Neuronal stem cell (in vitro differentiated cells): ENCODE results near the gene ATAD5.

Experiments used
- DNase-seq: peaks from one replicate; pipeline ENCODE4 v3.0.0-alpha.2; 2013; ENCODE audit warnings: low spot score
- H2AFZ ChIP-seq: one replicate; pipeline ENCODE4 v1.6.1; 2013; ENCODE audit warnings: mild to moderate bottlenecking, low read length, inconsistent platforms
- H2AK5ac ChIP-seq: 2 replicates; pipeline ENCODE4 v1.6.1; 2013; ENCODE audit warnings: low read depth, mild to moderate bottlenecking, inconsistent platforms, low read length, moderate library complexity, mixed read lengths
- H2BK120ac ChIP-seq: 2 replicates; pipeline ENCODE4 v1.6.1; 2013; ENCODE audit warnings: low read depth, mild to moderate bottlenecking, inconsistent platforms, low read length, moderate library complexity, mixed read lengths
- H2BK12ac ChIP-seq: one replicate; pipeline ENCODE4 v1.6.1; 2013; ENCODE audit warnings: low read length, inconsistent platforms
- H2BK15ac ChIP-seq: 2 replicates; pipeline ENCODE4 v1.6.1; 2013; ENCODE audit warnings: mild to moderate bottlenecking, low read length, inconsistent platforms, mixed read lengths
- H2BK5ac ChIP-seq: one replicate; pipeline ENCODE4 v1.6.1; 2013; ENCODE audit warnings: inconsistent platforms, mild to moderate bottlenecking, low read length, moderate library complexity
- H3K14ac ChIP-seq: one replicate; pipeline ENCODE4 v1.6.1; 2013; ENCODE audit warnings: low read length, inconsistent platforms
- H3K18ac ChIP-seq: 2 replicates; pipeline ENCODE4 v1.6.1; 2013; ENCODE audit warnings: low read length, inconsistent platforms
- H3K23ac ChIP-seq: 2 replicates; pipeline ENCODE4 v1.6.1; 2013; ENCODE audit warnings: low read depth, mild to moderate bottlenecking, mixed read lengths, low read length, inconsistent platforms; ENCODE audit not compliant: poor library complexity
- H3K27ac ChIP-seq: replicated peaks from 3 replicates; pipeline ENCODE4 v1.5.1; 2013; ENCODE audit warnings: low read length, inconsistent platforms
- H3K27me3 ChIP-seq, 3 experiments: 2 replicates each; pipeline ENCODE4 v1.6.1; 2013; ENCODE audit warnings: low read length in 3 of 3, mild to moderate bottlenecking in 2 of 3, inconsistent platforms in 1 of 3, low read depth in 1 of 3, mixed read lengths in 1 of 3, moderate library complexity in 1 of 3; ENCODE audit not compliant: control insufficient read depth in 3 of 3, insufficient read depth in 3 of 3
- H3K36me3 ChIP-seq, 2 donors: replicated peaks in 1 of 2; 2 replicates each; pipeline ENCODE4 v1.6.1; 2013; ENCODE audit warnings: low read length in 2 of 2; ENCODE audit not compliant: control insufficient read depth in 2 of 2, insufficient read depth in 2 of 2
- H3K4ac ChIP-seq: 2 replicates; pipeline ENCODE4 v1.6.1; 2013; ENCODE audit warnings: inconsistent platforms, mild to moderate bottlenecking, low read length, moderate library complexity
- H3K4me1 ChIP-seq, 2 donors: 1 replicate in 1 of 2; 2 replicates in 1 of 2; pipeline ENCODE4 v1.6.1; 2013; ENCODE audit warnings: low read length in 2 of 2, low read depth in 1 of 2; ENCODE audit not compliant: control insufficient read depth in 2 of 2, insufficient read depth in 1 of 2
- H3K4me2 ChIP-seq: one replicate; pipeline ENCODE4 v1.6.1; 2013; ENCODE audit warnings: mild to moderate bottlenecking, low read length, inconsistent platforms; ENCODE audit not compliant: insufficient read depth, poor library complexity, severe bottlenecking
- H3K4me3 ChIP-seq, 2 donors: 2 replicates each; pipeline ENCODE4 v1.5.1; 2013; ENCODE audit warnings: low read length in 2 of 2, mild to moderate bottlenecking in 2 of 2, inconsistent platforms in 1 of 2, moderate library complexity in 1 of 2
- H3K79me1 ChIP-seq: one replicate; pipeline ENCODE4 v1.6.1; 2013; ENCODE audit warnings: low read depth, mild to moderate bottlenecking, inconsistent platforms, low read length, moderate library complexity
- H3K9ac ChIP-seq: one replicate; pipeline ENCODE4 v1.6.1; 2013; ENCODE audit warnings: mild to moderate bottlenecking, low read depth, low read length, inconsistent platforms; ENCODE audit not compliant: poor library complexity
- H3K9me3 ChIP-seq, 2 donors: replicated peaks in 1 of 2; 2 replicates each; pipeline versions ENCODE3 to v1.6.1; 2013; ENCODE audit warnings: low read length in 2 of 2, mild to moderate bottlenecking in 2 of 2, inconsistent platforms in 1 of 2, low read depth in 1 of 2, mixed read lengths in 1 of 2, moderate library complexity in 1 of 2; ENCODE audit not compliant: control insufficient read depth in 2 of 2, insufficient read depth in 1 of 2
- H4K8ac ChIP-seq: one replicate; pipeline ENCODE4 v1.6.1; 2013; ENCODE audit warnings: low read depth, mild to moderate bottlenecking, inconsistent platforms, low read length, moderate library complexity
- H4K91ac ChIP-seq: one replicate; pipeline ENCODE4 v1.6.1; 2013; ENCODE audit warnings: low read length, low read depth, mild to moderate bottlenecking, inconsistent platforms; ENCODE audit not compliant: poor library complexity
- WGBS, 2 donors: extraction: QIAGEN DNeasy Blood & Tissue Kit; methylation state at CpG; one replicate each; pipeline ENCODE4 v1.1.7; 2013; ENCODE audit warnings: missing lambda C conversion rate in 2 of 2, mixed read lengths in 1 of 2; ENCODE audit not compliant: insufficient read length in 2 of 2, insufficient replicate concordance in 1 of 2; ENCODE audit errors: extremely low coverage in 2 of 2; 5-methylcytosine and 5-hydroxymethylcytosine counted together

ATAD5 gene

GRCh38 chr17:30848021-30848420 is 16.3 kb downstream of the ATAD5 start:
- Histone ChIP-seq H2BK15ac (no peak overlapping the region), H3K23ac (no peak overlapping the region), H3K14ac (no peak overlapping the region), H2BK120ac (no peak overlapping the region), H4K91ac (no peak overlapping the region), H3K27me3 (no peaks in the 10 kb centered on the region), H3K4me3 (no peak overlapping the region), H3K27ac (no peak overlapping the region), H3K79me1 (no peaks in the 10 kb centered on the region), H3K4me1 (no peaks in the 10 kb centered on the region), H3K9ac (no peak overlapping the region), H3K18ac (no peak overlapping the region), H3K9me3 (no peaks in the 10 kb centered on the region), H3K4me2 (no peak overlapping the region), H3K36me3 (peaks cover 7 to 84% of the 10 kb centered on the region in 2 donors), H2AK5ac (no peak overlapping the region), H4K8ac (no peak overlapping the region), H3K4ac (no peak overlapping the region), H2BK5ac (no peak overlapping the region), H2BK12ac (no peak overlapping the region), H2AFZ (no peak overlapping the region)
- WGBS, 2 donors: no CpG with 5 or more reads among the region's 6 CpGs
- no peak for DNase-seq

- H3K4me3 ChIP-seq: no peak overlapping the region
- no CpG with 5 or more reads among the region's 3 CpGs for WGBS, 2 donors
- H4K91ac ChIP-seq: no peak overlapping the region
These were observed 22.4 kb downstream of the ATAD5 start for GRCh38 chr17:30854146-30854545.

GRCh38 chr17:30858556-30859250 is 26.9 kb downstream of the ATAD5 start:
- Histone ChIP-seq H2BK12ac (no peak overlapping the region), H3K27me3 (no peaks in the 10 kb centered on the region), H3K23ac (no peak overlapping the region), H2AK5ac (no peak overlapping the region), H3K36me3 (peaks cover 15 to 94% of the 10 kb centered on the region in 2 donors), H3K18ac (no peak overlapping the region), H2AFZ (no peak overlapping the region), H3K9ac (no peak overlapping the region), H3K79me1 (no peaks in the 10 kb centered on the region), H3K4me1 (no peaks in the 10 kb centered on the region), H3K27ac (no peak overlapping the region), H4K8ac (no peak overlapping the region), H4K91ac (no peak overlapping the region), H2BK15ac (no peak overlapping the region), H3K4me3 (no peak overlapping the region), H3K9me3 (no peaks in the 10 kb centered on the region), H3K4ac (no peak overlapping the region), H2BK120ac (no peak overlapping the region), H3K4me2 (no peak overlapping the region), H2BK5ac (no peak overlapping the region), H3K14ac (no peak overlapping the region)
- no peak for DNase-seq
- WGBS, 2 donors: no CpG with 5 or more reads among the region's 9 CpGs

More at GRCh38 chr17:30854146-30854545, 22.4 kb downstream of the ATAD5 start:
- Histone ChIP-seq H2BK5ac (no peak overlapping the region), H3K4ac (no peak overlapping the region), H2BK12ac (no peak overlapping the region), H4K8ac (no peak overlapping the region), H3K9ac (no peak overlapping the region), H3K36me3 (peaks cover 12 to 89% of the 10 kb centered on the region in 2 donors), H3K23ac (no peak overlapping the region), H3K4me2 (no peak overlapping the region), H3K18ac (no peak overlapping the region), H3K14ac (no peak overlapping the region), H3K27me3 (no peaks in the 10 kb centered on the region), H3K9me3 (no peaks in the 10 kb centered on the region), H2BK120ac (no peak overlapping the region), H3K4me1 (no peaks in the 10 kb centered on the region), H2BK15ac (no peak overlapping the region), H3K27ac (no peak overlapping the region), H2AFZ (no peak overlapping the region), H3K79me1 (no peaks in the 10 kb centered on the region), H2AK5ac (no peak overlapping the region)
- no peak for DNase-seq

- H3K23ac ChIP-seq: no peak overlapping the region
- H3K18ac ChIP-seq: no peak overlapping the region
- no peak overlapping the region for H3K27ac ChIP-seq
- no peak for DNase-seq
- H4K8ac ChIP-seq: no peak overlapping the region
- no peak overlapping the region for H3K4me2 ChIP-seq
- WGBS, 2 donors: no CpG with 5 or more reads among the region's 1 CpG
- no peak overlapping the region for H3K4me3 ChIP-seq
- H2AK5ac ChIP-seq: no peak overlapping the region
- H2BK15ac ChIP-seq: no peak overlapping the region
- H3K79me1 ChIP-seq: no peaks in the 10 kb centered on the region
- H2AFZ ChIP-seq: no peak overlapping the region
- H3K9me3 ChIP-seq: no peaks in the 10 kb centered on the region
- no peak overlapping the region for H4K91ac ChIP-seq
- H2BK5ac ChIP-seq: no peak overlapping the region
- H3K4ac ChIP-seq: no peak overlapping the region
- peaks cover 19 to 92% of the 10 kb centered on the region in 2 donors for H3K36me3 ChIP-seq
- no peak overlapping the region for H3K14ac ChIP-seq
- H3K4me1 ChIP-seq: no peaks in the 10 kb centered on the region
- H3K27me3 ChIP-seq: no peaks in the 10 kb centered on the region
- no peak overlapping the region for H3K9ac ChIP-seq
- no peak overlapping the region for H2BK12ac ChIP-seq
- no peak overlapping the region for H2BK120ac ChIP-seq
These were observed 32.9 kb downstream of the ATAD5 start for GRCh38 chr17:30864636-30865035.
